Prostate gland (tissue), 2 donors: ENCODE results near the gene CUL2. TPM values are rescaled to one million over a fixed set of nuclear protein-coding genes. Genes with fewer than 3 reads are reported as not detected.

ENCODE experiments used
- DNase-seq: peaks from one replicate; pipeline ENCODE4 v3.0.0-alpha.2; 2019; ENCODE audit warnings: low spot score
- H3K27ac ChIP-seq, 2 donors: fragments of 200-600 bp; sonication (generic); 2 replicates each; pipeline ENCODE4 v1.5.1; 2017 to 2019
- H3K27me3 ChIP-seq: fragments of 200-600 bp; sonication (generic); replicated peaks from 2 replicates; pipeline ENCODE4 v1.5.1; 2019; ENCODE audit not compliant: insufficient read depth
- H3K36me3 ChIP-seq, 2 donors: fragments of 200-600 bp; sonication (generic); 1 replicate in 1 of 2; 2 replicates in 1 of 2; pipeline versions ENCODE4 v1.5.1 to v1.8.1; 2017 to 2019
- H3K4me1 ChIP-seq: fragments of 200-600 bp; sonication (generic); replicated peaks from 2 replicates; pipeline ENCODE4 v1.5.1; 2019
- H3K4me3 ChIP-seq, 2 donors: fragments of 200-600 bp; sonication (generic); 2 replicates each; pipeline ENCODE4 v1.5.1; 2017 to 2019
- H3K9me3 ChIP-seq: fragments of 200-600 bp; sonication (generic); 2 replicates; pipeline ENCODE4 v1.5.1; 2017
- CTCF ChIP-seq, 4 experiments: fragments of 200-600 bp in 2 of 4; fragments of 450-650 bp in 2 of 4; sonication (generic) in 2 of 4; IDR thresholded peaks; 1 replicate in 3 of 4; 2 replicates in 1 of 4; pipeline ENCODE4 v1.5.1; 2016 to 2019; ENCODE audit warnings: antibody characterized with exemption in 4 of 4, mild to moderate bottlenecking in 2 of 4, moderate library complexity in 2 of 4
- POLR2A ChIP-seq: fragments of 450-650 bp; IDR thresholded peaks from one replicate; pipeline ENCODE4 v1.6.1; 2016; ENCODE audit warnings: antibody characterized with exemption, mild to moderate bottlenecking
- POLR2AphosphoS5 ChIP-seq: sonication (generic); formaldehyde crosslinking; IDR thresholded peaks from one replicate; pipeline ENCODE4 v1.6.1; 2017; ENCODE audit warnings: antibody characterized with exemption
- WGBS: methylation state at CpG from one replicate; pipeline ENCODE4 v1.1.5; 2018; 5-methylcytosine and 5-hydroxymethylcytosine counted together
- intact Hi-C: fragments of 100-400 bp; cut with DNase I; formaldehyde crosslinking; loops from one replicate; pipeline ENCODE4 v1.14.2; 2022
- total RNA-seq, 2 donors: library from RNA; depleted of rRNA; stranded (reverse); fragments of >200 nt; gene quantifications; one replicate each; pipeline ENCODE4 v1.1.0, GENCODE V29; 2016

CUL2 gene
- total RNA-seq, 2 donors from 2014 or later, result 15.5 to 15.9 TPM

GRCh38 chr10:35079265-35079664 lies 10.9 kb downstream of the CUL2 start:
- Histone ChIP-seq H3K36me3 (no peaks in the 10 kb centered on the region), H3K9me3 (no peaks in the 10 kb centered on the region), H3K27ac (no peak overlapping the region), H3K4me3 (no peak overlapping the region), H3K4me1 (no peaks in the 10 kb centered on the region), H3K27me3 (no peaks in the 10 kb centered on the region)
- DNase-seq, result no peak
- WGBS, result 91% methylated on average over 4 of the region's 4 CpGs
- intact Hi-C loops, result no loop called here
- TF ChIP-seq CTCF (IDR thresholded peaks at IDR 0.05) (no peak), POLR2AphosphoS5 (no peak), POLR2A (no peak)

- H3K9me3 ChIP-seq, result no peaks in the 10 kb centered on the region
- H3K4me1 ChIP-seq, result no peaks in the 10 kb centered on the region
- no peaks in the 10 kb centered on the region for H3K27me3 ChIP-seq
- H3K27ac ChIP-seq, result no peak overlapping the region
- intact Hi-C loops, result no loop called here
- no peak for TF ChIP-seq POLR2A
- no peak for TF ChIP-seq CTCF (IDR thresholded peaks at IDR 0.05)
- TF ChIP-seq POLR2AphosphoS5, result no peak
- H3K36me3 ChIP-seq, result no peaks in the 10 kb centered on the region
- WGBS, result 72% methylated on average over 3 of the region's 3 CpGs
- no peak for DNase-seq
- no peak overlapping the region for H3K4me3 ChIP-seq
Measured at GRCh38 chr10:35075228-35075627, 14.9 kb downstream of the CUL2 start.

- no peak for DNase-seq
- no peak for TF ChIP-seq POLR2AphosphoS5
- no peaks in the 10 kb centered on the region for H3K36me3 ChIP-seq
- no peaks in the 10 kb centered on the region for H3K27me3 ChIP-seq
- no peak overlapping the region for H3K27ac ChIP-seq
- no peaks in the 10 kb centered on the region for H3K4me1 ChIP-seq
- no peak overlapping the region for H3K4me3 ChIP-seq
- intact Hi-C loops, result no loop called here
- H3K9me3 ChIP-seq, result no peaks in the 10 kb centered on the region
- WGBS, result 90% methylated on average over 4 of the region's 4 CpGs
Measured at GRCh38 chr10:35074266-35074665, 15.9 kb downstream of the CUL2 start.

GRCh38 chr10:35070521-35070920 lies 19.6 kb downstream of the CUL2 start:
- DNase-seq, result no peak
- Histone ChIP-seq H3K4me3 (no peak overlapping the region), H3K9me3 (no peaks in the 10 kb centered on the region), H3K27me3 (no peaks in the 10 kb centered on the region), H3K36me3 (no peaks in the 10 kb centered on the region), H3K27ac (no peak overlapping the region), H3K4me1 (no peaks in the 10 kb centered on the region)
- TF ChIP-seq POLR2A, result no peak
- TF ChIP-seq POLR2AphosphoS5, result no peak
- TF ChIP-seq CTCF (IDR thresholded peaks at IDR 0.05), result no peak
- intact Hi-C loops, result no loop called here
- WGBS, result 92% methylated on average over 3 of the region's 3 CpGs

GRCh38 chr10:35063837-35064454 lies 26.2 kb downstream of the CUL2 start:
- WGBS, result 96% methylated on average over 3 of the region's 3 CpGs
- H3K4me3 ChIP-seq, result no peak overlapping the region
- no peaks in the 10 kb centered on the region for H3K36me3 ChIP-seq
- H3K27ac ChIP-seq, result no peak overlapping the region
- H3K4me1 ChIP-seq, result no peaks in the 10 kb centered on the region
- intact Hi-C loops, result no loop called here
- no peaks in the 10 kb centered on the region for H3K27me3 ChIP-seq
- TF ChIP-seq POLR2A (no peak), CTCF (IDR thresholded peaks at IDR 0.05) (no peak), POLR2AphosphoS5 (no peak)
- no peak for DNase-seq
- H3K9me3 ChIP-seq, result no peaks in the 10 kb centered on the region
